ENCODE measurements around the gene POLR1A.
"Not testable (repeated sequence)": the region's sequence is repeated elsewhere in the genome, so short reads cannot be mapped to it uniquely, and the experiment has no call there.

The POLR1A gene

DNA sequence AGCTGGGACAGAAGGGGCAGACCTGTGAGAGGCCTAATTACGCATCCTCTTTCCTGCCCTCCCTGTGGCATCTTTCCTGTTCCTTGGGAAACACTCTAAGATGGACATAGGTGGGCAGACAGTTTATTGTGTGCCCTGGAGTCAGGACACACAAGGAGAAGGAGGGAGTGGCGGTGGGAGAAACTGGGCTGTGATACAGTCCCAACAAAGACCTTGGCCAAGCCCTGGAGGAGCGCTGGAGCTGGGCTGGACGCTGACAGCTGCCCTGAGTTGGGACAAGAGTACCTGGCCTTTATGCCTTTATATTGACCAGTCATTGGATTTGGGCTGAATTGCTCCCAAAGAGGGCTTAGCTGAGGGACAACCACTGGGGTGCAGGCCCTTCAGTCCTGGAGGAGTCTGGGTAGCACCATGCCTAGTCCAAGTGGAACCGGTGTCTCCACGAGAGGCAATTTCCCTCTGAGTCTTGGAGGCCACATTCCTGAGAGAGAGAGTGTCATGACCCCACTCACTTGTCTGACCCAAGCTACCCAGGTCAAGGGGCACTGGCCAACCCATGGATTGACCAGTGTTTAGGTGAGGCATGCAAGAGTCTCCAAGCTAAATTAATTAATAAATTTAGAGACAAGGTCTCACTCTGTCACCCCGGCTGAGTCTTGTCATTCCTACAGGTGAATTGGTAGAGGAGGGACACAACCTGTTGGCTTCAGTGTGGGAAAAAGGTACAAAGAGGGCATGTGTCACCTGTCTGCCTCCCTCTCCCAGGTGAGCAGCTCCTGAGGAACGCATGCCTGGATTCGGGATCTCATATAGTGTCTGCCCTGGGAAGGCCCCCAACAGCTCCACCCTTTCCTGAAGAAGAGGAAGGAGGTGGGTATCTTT is 109.8 kb downstream of the POLR1A start:
- no peak for DNase-seq

DNA sequence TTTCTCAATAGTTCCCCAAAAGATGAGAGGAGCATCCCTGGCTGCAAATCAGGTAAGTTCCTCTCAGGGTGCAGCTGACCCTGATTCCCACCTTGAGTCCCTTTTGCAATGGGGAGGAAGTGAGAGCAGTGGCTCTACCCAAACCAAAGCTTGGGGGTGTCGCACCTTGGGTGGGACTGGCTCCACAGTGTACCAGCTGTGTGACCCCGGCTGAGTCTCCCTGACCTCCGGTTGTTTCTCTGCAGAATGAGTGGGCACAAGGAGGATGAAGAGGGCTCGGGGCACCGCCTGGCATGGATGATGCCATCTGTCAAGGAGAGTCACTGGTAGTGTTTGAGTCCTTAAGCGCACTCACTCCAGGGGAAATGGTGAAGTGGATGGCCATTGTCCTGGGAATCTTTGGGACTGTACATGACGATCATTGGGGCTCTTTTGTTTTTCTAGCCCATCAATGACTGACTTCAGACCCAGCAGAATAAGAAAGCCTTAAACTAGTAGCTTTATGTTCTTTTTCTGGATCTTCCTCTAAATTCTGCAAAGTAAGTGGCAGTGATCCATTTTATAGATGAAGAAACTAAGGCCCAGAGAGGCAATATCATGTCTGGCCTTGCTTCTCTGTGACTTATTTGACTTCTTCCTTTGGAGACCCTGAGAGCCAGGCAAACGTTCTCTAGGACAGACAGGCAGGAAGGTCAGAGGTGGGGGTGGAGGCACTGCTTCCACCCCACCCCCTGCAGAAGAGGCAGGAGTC is 110.6 kb downstream of the POLR1A start:
- no peak for DNase-seq

DNA sequence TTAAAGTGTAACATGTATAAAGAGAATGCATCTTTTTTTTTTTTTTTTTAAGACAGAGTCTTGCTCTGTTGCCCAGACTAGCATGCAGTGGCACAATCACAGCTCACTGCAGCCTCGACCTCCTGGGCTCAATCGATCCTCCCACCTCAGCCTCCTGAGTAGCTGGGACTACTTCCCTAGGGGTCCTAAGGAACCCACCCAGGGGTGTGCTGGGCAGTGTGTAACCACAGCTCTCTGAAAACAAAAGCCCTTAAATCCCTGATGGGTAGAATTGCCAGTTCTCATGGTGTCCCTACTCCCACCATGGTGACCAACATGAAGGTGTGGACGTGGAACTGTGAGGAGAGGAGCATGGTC is 111.3 kb downstream of the POLR1A start:
- no peak for DNase-seq

DNA sequence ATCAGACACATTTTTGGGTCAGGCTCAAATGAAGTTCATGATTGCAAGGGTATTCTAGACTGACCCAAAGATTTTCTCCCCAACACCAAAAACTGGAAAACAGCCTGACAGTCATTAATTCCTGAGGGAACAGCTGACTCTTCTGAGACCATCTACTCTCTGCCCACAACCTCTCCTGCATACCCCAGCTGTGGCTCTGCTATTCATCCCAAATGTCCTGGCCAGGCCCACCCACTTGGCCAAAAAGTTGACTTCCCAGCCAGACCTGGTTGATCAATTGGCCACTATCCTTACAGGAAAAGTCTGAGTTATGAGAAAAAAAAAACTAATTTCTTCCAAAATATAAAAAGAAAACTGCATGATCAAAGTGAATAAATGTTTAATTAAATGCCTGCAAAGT is 113.1 kb downstream of the POLR1A start:
- DNase-seq: no peak

DNA sequence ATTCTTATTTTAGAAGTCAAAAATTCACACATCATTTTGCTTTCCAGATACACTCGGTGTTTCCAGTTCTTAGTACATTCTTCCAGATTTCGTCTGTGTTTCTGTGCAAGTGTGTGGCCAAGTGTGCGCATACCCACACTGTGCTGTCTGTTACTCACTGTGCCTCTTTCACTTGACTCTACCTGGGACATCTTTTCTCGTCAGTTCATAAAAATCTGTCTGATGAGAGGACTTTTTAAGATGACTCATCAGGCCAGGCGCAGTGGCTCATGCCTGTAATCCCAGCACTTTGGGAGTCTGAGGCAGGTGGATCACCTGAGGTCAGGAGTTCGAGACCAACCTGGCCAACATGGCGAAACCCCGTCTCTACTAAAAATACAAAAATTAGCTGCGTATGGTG is 113.6 kb downstream of the POLR1A start:
- not testable (repeated sequence) for DNase-seq

DNA sequence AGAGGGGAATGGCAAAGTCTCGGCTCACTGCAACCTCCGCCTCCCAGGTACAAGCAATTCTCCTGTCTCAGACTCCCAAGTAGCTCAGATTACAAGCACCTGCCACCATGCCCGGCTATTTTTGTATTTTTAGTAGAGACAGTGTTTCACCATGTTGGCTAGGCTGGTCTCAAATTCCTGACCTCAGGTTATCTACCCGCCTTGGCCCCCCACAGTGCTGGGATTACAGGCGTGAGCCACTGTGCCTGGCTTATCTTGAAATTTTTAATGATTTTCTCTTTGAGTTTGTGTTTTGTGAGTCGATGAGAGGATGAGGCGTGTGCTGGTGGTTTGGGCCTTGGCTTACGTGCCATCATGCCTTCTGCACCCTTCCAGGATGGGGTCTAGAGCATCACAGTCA is 115.6 kb downstream of the POLR1A start:
- DNase-seq: no peak

DNA sequence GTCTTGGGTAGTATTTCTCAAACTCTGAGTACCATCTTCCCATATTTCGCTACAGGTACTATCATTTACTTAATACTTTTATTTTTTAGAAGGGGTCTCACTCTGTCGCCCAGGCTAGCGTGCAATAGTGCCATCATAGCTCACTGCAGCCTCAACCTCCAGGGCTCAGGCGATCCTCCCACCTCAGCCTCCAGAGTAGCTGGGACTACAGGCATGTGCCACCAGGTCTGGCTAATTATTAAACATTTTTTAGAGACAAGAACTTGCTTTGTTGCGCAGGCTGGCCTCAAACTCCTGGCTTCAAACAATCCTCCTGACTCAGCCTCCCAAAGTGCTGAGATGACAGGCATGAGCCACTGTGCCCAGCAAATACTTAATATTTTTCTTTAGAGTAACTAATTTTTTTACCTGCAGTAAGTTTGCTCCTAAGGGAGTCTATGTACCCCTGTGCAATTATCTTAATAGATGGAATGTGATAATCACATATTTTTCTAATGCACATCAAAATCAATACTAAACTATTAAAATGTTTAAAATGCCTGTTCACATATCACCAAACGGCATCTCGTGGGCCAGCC is 116.3 kb downstream of the POLR1A start:
- no peak for DNase-seq

DNA sequence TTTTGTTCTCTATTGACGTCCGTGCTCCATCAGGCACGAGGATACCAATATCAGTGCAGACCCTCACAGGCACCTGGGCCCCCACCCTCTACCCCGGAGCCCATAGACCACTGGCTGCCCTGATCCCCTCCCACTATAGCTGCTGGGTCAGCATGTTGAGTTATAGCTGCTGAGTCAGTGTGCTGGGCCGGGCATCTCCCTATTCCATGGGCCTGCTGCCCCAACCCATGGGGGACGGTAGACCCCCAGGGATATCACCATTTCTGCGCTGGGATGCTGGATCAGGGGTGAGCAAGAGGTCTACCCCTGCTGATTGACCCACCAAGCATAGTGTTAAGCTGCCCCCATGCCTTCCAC is 116.8 kb downstream of the POLR1A start:
- DNase-seq: no peak

DNA sequence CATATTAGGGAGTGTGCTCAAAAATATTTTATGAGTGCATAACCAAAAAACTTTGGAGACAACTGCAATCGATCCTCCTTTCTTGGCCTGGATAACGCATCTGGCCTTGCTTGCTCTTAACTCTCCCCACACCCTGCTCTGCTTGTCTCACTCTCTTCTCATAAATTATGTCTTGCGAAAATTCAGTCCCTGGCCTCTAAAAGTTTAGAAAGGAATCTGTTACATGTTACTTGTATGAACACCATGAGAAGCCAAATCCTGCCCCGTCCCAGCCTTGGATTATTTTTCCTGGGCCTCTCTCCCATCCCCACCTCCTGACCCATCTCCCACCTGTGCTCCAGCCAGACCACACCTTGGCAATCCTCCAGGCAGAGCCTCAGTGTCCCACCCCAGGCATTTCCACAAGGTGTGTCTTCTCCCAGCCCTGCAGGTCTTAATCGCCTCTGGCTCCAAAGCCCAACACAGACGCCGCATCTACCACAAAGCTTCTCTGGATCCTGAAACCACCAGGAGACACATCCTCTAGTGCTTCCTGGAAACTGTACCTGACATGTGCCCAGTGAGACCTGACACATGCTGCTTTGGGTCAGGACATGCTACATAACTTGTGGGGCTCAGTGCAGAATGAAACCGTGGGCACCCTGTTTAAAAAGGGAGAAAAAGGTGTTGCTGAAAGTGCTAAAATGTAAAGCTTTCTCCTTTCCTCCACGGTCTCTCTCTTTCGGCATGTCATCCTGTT is 117.3 kb downstream of the POLR1A start:
- no peak for DNase-seq

DNA sequence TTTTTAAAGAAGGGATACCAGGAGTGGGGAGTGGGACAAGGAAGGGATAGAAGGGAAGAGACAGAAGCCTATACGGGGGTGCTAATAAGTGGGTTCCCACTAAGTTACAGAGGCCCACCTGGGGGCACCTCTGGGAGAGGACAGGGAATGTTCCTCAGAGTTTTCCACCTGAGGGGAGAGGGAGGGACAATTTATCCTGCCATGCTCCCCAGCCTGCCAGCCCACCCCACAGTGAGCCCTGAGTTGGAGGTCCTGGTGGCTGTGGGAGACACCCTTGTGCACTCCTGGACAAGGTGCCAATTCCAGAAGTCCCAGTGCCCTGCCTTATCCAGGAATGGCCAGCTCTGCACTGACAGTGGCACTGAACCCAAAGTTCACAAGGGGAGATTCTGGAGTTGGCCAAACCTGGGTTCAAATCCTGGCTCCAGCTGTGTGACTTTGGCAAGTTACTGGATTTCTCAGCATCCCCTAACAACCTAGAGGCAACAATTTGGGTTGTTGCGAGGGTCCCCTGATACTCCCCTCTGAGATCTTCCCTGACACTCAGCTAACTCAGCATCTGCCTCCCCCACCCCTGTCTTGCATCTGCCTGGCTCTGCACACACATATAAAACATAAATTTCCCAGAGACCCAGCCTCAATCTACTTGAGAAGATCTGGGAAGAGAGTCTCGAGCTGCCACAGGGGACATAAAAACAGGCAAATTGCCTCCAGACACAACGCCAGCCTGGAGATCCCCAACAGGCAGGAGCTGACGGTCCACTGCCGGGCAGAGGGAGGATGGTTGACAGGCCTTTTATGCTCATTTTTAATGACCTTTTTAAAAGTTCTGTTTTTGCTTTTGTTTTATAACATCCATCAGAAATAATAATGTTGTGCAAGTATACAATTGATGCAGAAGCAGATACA is 118.2 kb downstream of the POLR1A start:
- DNase-seq: no peak

DNA sequence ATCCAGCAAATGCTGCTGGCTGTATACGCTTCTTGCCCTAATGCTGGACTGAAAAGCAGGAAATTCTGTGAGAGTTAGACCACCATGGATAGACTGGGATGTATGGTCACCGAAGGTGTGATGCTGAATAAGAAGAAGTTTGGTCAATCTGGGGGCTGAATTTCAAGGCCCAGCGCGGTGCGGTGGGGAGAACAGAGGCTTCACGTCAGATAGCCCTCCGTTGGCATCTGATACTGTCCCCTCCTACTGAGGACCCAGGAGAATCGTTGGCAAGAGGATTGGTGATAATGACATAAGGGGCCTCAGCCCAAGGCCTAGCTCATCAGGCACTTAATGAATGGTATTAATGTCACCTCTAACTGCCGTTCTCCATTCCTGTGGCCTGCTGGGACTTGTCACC is 119.6 kb downstream of the POLR1A start:
- DNase-seq: no peak

DNA sequence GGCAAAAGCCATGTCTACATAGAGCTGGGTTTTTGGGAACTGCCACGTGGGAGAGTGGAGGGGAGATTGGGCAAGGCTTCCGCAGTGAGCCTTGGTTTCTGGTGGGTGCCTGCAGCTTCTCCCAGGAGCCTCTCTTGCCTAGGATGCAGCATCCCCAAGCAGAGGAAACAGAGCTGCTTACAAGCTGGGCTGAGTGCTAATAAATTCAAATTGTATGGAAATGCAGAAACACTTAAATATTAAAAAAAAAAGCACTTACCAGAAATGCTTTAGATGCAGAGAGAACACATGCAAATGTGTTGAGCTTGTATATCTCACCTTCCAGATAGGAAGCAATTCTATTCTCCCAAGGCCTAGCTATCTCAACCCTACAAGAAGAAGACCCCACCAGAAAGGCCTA is 120.9 kb downstream of the POLR1A start:
- no peak for DNase-seq

DNA sequence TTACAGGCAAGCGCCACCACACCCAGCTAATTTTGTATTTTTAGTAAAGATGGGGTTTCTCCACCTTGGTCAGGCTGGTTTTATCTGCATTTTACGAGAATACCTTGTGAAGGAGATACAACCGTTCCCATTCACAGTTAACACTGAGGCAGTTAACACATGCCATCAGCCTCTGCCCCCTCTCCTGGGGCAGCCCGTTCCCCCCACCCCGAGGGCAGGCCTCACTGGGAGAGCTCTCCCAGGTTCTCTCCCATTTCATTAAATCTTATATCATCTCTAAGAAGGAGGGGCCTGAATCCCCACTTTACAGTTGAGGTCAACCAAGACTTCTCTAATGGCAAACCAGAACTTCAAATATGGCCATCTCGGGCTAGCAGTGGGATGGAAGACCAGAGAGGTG is 121.9 kb downstream of the POLR1A start:
- DNase-seq: no peak

DNA sequence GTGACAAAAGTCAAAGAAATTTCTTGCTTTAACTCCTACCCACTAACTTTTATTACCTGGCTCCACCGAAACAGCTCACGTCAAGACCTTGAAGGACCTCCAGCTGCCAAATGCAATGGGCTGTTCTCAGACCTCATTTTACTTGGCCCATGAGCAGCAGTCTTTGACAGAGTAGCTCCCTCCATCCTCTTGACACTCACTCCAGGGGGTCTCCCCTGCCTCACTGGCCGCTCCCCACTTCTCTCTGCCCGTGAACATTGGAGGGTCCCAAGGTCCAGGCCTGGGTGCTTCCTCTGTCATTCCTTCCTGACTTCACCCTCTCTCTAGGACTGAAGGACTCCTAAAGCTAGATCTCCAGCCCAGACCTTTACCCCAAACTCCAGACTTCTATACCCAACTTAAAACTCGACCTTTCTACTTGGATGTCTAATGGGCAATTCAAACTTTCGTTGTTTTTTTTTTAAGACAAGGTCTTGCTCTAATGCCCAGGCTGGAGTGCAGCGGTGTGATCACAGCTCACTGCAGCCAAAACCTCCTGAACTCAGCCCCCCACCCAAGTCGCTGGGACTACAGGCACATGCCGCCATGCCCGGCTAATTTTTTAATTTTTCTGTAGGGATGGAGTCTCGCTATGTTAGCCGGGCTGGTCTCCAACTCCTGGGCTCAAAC is 124.0 kb downstream of the POLR1A start:
- DNase-seq: no peak

DNA sequence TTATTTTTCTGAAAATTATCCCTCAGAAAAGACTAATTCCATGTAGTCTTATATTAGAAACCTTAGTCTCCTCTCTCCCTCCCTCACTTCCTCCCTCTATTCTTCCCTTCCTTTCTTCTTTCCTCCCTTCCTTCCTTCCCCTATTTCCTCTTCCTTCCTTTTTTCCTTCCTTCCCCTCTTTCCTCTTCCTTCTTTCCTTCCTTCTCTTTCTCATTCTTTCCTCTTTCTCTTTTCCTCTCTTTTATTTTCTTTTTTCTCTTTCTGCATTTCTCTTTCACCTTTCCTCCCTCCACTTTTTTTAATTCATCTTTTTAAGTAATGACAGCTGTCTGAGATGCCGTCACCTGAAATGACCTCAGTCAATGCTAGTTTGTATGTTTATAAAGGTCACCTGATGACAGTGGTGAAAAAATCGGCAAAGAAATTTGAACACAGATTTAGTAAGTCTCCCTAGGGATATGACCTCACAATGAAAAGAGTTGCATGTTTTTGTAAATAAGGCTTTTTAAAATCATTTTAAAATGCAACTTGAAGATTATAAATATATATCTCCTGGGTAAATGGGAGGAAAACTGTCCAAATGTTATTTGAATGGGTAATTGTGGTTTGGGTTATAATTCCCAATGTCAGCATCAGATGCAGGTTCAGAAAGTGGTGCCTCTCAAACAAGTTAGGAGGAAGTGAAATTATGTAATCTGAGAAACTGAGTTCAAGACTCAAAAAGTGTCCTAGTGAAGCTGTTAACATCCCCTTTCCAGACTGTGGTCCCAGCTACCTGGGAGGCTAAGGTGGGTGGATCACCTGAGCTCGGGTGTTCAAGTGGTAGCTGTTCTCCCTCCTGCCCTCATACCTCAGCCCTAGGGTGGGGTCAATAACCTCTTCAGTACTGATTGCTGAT is 126.6 kb downstream of the POLR1A start:
- DNase-seq: no peak

DNA sequence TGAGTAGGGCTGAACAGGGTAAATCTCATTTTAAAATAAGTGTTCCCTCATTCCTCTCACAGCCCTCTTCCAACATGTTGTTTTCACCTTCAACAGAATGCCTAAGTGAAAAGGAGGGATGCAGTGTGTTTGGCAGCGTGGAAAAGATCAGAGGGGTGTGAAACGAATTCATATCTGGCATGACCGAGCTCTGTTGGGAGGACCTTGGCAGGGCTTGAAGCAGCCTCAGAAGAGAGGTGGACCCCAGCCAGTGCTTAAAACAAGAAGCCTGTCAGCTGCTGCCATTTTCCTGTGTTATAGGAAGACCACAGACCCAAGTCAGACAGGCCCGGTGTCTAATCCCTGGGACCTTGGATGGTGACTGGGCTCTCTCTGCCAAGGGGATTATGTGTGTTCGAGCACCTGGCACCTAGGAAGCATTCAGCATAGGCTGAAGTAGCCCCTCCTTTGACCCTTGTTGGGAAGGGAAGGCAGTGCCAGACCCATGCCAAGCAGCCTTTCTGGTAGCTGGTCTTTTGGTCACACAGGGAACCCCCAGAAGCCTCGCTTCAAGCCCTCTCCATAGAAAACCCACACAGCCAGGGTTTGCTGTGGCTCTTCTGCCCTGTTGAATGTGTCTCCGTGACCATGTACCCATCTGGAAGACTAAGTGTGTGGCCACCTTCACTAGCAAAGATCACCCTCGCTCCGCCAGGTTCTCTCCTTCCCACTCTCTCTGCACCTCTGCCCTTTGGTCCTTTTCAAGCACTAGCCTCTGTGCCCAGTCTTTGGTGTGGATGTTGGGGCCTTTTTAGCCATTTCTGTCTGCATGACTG is 129.4 kb downstream of the POLR1A start:
- no peak for DNase-seq

DNA sequence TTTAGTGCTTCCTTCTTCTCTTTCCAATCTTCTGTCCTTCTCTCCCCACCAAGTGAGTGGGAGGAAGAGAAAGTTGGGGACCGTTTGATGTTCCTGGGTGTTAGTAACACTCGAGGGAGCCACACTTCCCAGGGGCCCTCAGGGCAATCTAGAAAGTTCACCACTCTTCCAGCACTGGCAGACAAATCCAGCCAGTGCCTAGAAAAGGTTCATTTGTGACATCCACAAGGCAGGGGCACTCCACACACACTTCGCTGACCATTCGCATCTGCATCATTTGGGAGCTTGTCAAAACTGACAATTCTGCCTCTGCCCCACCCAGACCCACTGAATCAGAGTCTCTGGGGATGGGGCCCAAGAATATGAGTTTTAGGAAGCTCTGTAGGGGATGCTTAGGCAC is 130.1 kb downstream of the POLR1A start:
- DNase-seq: no peak

DNA sequence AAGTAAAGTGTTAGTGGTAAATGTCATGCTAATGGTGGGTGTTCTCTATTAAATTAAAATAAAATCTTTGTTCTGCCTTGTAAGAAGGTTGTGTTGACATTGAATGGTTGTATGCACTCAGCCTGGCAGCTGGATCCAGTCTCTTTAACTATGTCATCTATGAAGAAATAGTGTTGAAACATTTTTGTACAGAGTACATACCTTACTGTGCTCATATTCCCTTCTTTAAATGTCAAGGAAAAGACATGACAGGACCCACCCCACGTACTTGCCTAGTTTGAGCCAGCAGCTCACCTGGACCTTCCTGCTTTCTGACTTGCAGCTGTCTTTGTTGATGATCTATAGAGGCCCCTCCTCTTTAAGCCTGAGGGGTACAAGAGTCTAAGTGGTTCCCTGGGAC is 131.3 kb downstream of the POLR1A start:
- DNase-seq: no peak

DNA sequence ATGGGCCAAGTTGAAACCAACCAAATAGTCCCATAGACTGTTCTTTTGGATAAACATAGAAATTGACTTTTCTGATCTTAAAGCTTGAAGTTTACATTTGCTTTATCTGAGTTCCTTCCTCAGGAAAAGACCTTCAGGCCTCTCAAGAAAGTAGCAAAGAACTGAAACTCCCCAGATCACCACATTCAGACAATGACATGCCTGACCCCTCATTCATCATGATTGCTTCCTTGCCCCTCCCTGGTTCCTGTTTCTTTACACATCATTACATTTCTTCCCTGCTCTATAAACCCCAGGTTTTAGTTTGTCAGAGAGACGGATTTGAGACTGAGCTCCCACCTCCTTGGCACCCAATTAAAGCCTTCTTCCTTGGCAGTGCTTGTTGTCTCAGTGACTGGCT is 133.3 kb downstream of the POLR1A start:
- no peak for DNase-seq

DNA sequence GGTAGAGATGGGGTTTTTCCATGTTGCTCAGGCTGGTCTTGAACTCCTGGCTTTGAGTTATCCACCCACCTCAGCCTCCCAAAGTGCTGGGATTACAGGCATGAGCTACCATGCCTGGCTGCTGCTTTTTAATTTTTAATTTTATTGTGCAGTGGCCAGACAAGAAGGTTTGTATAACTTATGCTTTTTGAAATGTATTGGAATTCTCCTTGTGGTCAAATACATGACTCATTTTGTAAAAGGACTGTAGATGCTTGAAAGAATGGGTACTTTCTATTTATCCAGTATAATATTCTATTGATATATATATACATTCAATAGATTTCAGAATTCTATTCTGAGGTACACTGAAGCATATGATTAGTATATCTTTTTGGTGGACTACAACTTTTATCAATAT is 134.3 kb downstream of the POLR1A start:
- DNase-seq: no peak

Data from hippocampal formation (tissue), 2 donors.